HG03432 (cell line): Measurements from ENCODE around the gene WDR88.
"Not testable (repeated sequence)": the region's sequence is repeated elsewhere in the genome, so short reads cannot be mapped to it uniquely, and the experiment has no call there.

Experiments used
- ATAC-seq: cut with Tn5 transposase; IDR thresholded peaks from one replicate; pipeline ENCODE4 v1.9.1; 2021; ENCODE audit warnings: mild to moderate bottlenecking, moderate library complexity; ENCODE audit not compliant: unreplicated experiment

The WDR88 gene

GRCh38 chr19:33208904-33209849, 77.3 kb downstream of the WDR88 start:
- ATAC-seq = no peak

- ATAC-seq = not testable (repeated sequence)
Measured at GRCh38 chr19:33209850-33210230, 77.9 kb downstream of the WDR88 start.

GRCh38 chr19:33210266-33210940, 78.5 kb downstream of the WDR88 start:
- no peak for ATAC-seq

GRCh38 chr19:33211794-33212435, 80.0 kb downstream of the WDR88 start:
- ATAC-seq = no peak

GRCh38 chr19:33212436-33213172, 80.7 kb downstream of the WDR88 start:
- no peak for ATAC-seq

GRCh38 chr19:33214596-33214995, 82.7 kb downstream of the WDR88 start:
- ATAC-seq = no peak

GRCh38 chr19:33215438-33216197, 83.7 kb downstream of the WDR88 start:
- no peak for ATAC-seq

- no peak for ATAC-seq
Measured at GRCh38 chr19:33216198-33216830, 84.4 kb downstream of the WDR88 start.

- ATAC-seq = no peak
Measured at GRCh38 chr19:33217881-33218280, 86.0 kb downstream of the WDR88 start.

GRCh38 chr19:33219261-33219815, 87.4 kb downstream of the WDR88 start:
- no peak for ATAC-seq

- ATAC-seq = no peak
Measured at GRCh38 chr19:33220115-33220514, 88.2 kb downstream of the WDR88 start.

- ATAC-seq = no peak
Measured at GRCh38 chr19:33220735-33221134, 88.8 kb downstream of the WDR88 start.

- no peak for ATAC-seq
Measured at GRCh38 chr19:33221638-33222037, 89.7 kb downstream of the WDR88 start.

- not testable (repeated sequence) for ATAC-seq
Measured at GRCh38 chr19:33222255-33222654, 90.3 kb downstream of the WDR88 start.

GRCh38 chr19:33224694-33225457, 93.0 kb downstream of the WDR88 start:
- ATAC-seq = no peak
